Measurements from ENCODE around the gene ATP9A.

DNA sequence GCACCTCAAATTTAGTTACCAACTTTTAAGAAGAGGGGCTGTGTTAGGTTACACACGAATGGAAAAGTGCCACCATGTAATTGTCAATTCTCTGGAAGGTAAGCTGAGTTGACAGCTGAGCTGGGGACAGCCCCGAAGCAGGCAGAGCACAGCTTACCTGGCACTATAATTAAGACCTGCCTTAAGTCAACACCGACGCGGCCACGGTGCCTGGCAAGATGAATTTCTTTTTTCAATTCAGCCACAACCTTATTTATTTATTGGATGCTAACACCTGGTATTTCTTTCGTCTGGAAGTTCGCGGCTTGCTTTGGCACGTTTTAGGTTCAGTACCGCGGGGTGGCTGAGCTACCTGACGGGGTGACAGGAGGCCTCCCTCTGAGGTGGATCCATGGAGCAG is 185.1 kb downstream of the ATP9A start:
- no peak for TF ChIP-seq CTCF (optimal IDR thresholded peaks at IDR 0.05 in 1 of 3, IDR thresholded peaks at IDR 0.05 in 1 of 3, conservative IDR thresholded peaks at IDR 0.05 in 1 of 3; ENCODE audit: extremely low read depth in 1 of 3, insufficient read depth in 2 of 3, low read length in 3 of 3)
- no peak for TF ChIP-seq EZH2 (IDR thresholded peaks at IDR 0.05; ENCODE audit: low read length)
